ENCODE measurements around the gene CHCHD6. TPM values are rescaled to one million over a fixed set of nuclear protein-coding genes. Genes with fewer than 3 reads are reported as not detected.

Gene CHCHD6
- total RNA-seq, 3 donors from 2014 or later (not counting 1 experiment from before 2014, with no cell fraction given) = 5.3 to 9.9 (median 8.3) TPM

GRCh38 chr3:126993436-126993835 is 289.4 kb downstream of the CHCHD6 start:
- Histone ChIP-seq H3K27ac (ENCODE audit: low read length) (no peak overlapping the region), H3K36me3 (ENCODE audit: control insufficient read depth, insufficient read depth, low read length) (no peaks in the 10 kb centered on the region), H3K4me3 (ENCODE audit: low read length) (no peak overlapping the region), H3K9me3 (ENCODE audit: control insufficient read depth, insufficient read depth, low read length) (no peaks in the 10 kb centered on the region), H3K27me3 (ENCODE audit: control insufficient read depth, insufficient read depth, low read length) (no peaks in the 10 kb centered on the region), H3K4me1 (ENCODE audit: control insufficient read depth, insufficient read depth, low read length) (no peaks in the 10 kb centered on the region)
- DNase-seq = no peak
- Mint-ChIP-seq H3K9me3 (no peaks in the 10 kb centered on the region), H3K36me3 (no peaks in the 10 kb centered on the region), H3K4me3 (no peak overlapping the region), H3K27me3 (ENCODE audit: low read depth in 2 of 2) (no peaks in the 10 kb centered on the region), H3K27ac (no peak overlapping the region), H3K4me1 (no peaks in the 10 kb centered on the region)
- no peak for ATAC-seq
- intact Hi-C loops (cut with micrococcal nuclease) = loop anchor here (10.0 kb wide), 1 partner anchor 239 kb away; no protein-coding TSS in a partner anchor
- no peak for TF ChIP-seq CTCF (IDR thresholded peaks at IDR 0.05)
- WGBS (ENCODE audit: insufficient coverage) = 90% methylated on average over 9 of the region's 9 CpGs

- H3K27ac ChIP-seq (ENCODE audit: low read length) = no peak overlapping the region
- H3K4me1 ChIP-seq (ENCODE audit: control insufficient read depth, insufficient read depth, low read length) = no peaks in the 10 kb centered on the region
- H3K4me3 ChIP-seq (ENCODE audit: low read length) = no peak overlapping the region
- Mint-ChIP-seq H3K27me3 (ENCODE audit: low read depth in 2 of 2) (no peaks in the 10 kb centered on the region), H3K9me3 (no peaks in the 10 kb centered on the region), H3K27ac (no peak overlapping the region), H3K36me3 (no peaks in the 10 kb centered on the region), H3K4me1 (no peaks in the 10 kb centered on the region), H3K4me3 (no peak overlapping the region)
- intact Hi-C loops (cut with micrococcal nuclease) = loop anchor here (10.0 kb wide), 1 partner anchor 240 kb away; no protein-coding TSS in a partner anchor
- H3K27me3 ChIP-seq (ENCODE audit: control insufficient read depth, insufficient read depth, low read length) = no peaks in the 10 kb centered on the region
- H3K9me3 ChIP-seq (ENCODE audit: control insufficient read depth, insufficient read depth, low read length) = no peaks in the 10 kb centered on the region
- WGBS (ENCODE audit: insufficient coverage) = 75% methylated on average over 10 of the region's 10 CpGs
- DNase-seq (no peak), ATAC-seq (no peak)
- TF ChIP-seq CTCF (IDR thresholded peaks at IDR 0.05) = no peak
- H3K36me3 ChIP-seq (ENCODE audit: control insufficient read depth, insufficient read depth, low read length) = no peaks in the 10 kb centered on the region
These were observed 290.7 kb downstream of the CHCHD6 start for GRCh38 chr3:126994661-126995245.

DNA sequence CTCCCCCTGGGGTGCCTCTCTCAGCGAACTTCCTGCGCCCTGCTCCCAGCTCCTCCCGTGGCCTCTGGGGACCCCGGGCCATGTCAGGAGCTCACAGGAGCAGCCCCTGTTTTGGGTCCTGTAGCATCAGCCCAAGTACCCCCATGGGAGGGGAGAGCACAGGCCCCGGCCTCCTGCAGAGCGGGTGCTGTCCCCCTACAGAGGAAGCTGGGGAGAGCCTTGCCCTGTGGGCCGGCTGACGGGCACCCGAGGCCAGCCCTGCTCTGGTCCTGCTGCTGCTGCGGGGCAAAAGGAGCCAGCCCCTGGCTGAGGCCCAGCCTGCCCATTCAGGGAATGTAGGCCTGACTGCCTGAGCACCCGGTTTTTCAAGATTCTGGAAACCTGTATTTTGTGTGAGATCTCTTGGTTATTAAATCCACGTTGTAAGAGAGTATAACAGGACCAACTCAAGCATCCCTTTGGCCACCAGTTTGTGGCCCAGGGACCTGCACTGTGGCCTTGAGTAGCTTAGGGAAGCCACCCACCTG is 291.3 kb downstream of the CHCHD6 start:
- Mint-ChIP-seq H3K27ac (no peak overlapping the region), H3K4me3 (no peak overlapping the region), H3K36me3 (no peaks in the 10 kb centered on the region), H3K4me1 (no peaks in the 10 kb centered on the region), H3K9me3 (no peaks in the 10 kb centered on the region), H3K27me3 (ENCODE audit: low read depth in 2 of 2) (no peaks in the 10 kb centered on the region)
- Histone ChIP-seq H3K27me3 (ENCODE audit: control insufficient read depth, insufficient read depth, low read length) (no peaks in the 10 kb centered on the region), H3K4me1 (ENCODE audit: control insufficient read depth, insufficient read depth, low read length) (no peaks in the 10 kb centered on the region), H3K36me3 (ENCODE audit: control insufficient read depth, insufficient read depth, low read length) (no peaks in the 10 kb centered on the region), H3K9me3 (ENCODE audit: control insufficient read depth, insufficient read depth, low read length) (no peaks in the 10 kb centered on the region), H3K4me3 (ENCODE audit: low read length) (no peak overlapping the region), H3K27ac (ENCODE audit: low read length) (no peak overlapping the region)
- TF ChIP-seq CTCF (IDR thresholded peaks at IDR 0.05) = no peak
- 71% methylated on average over 12 of the region's 12 CpGs for WGBS (ENCODE audit: insufficient coverage)
- intact Hi-C loops (cut with micrococcal nuclease) = loop anchor here (10.0 kb wide), 1 partner anchor 241 kb away; no protein-coding TSS in a partner anchor
- no peak for ATAC-seq
- no peak for DNase-seq
